B cell (primary cell): ENCODE results near the gene PRICKLE2. TPM values are rescaled to one million over a fixed set of nuclear protein-coding genes. Genes with fewer than 3 reads are reported as not detected.

Experiments used
- ATAC-seq: fragments of 200-7000 bp; cut with Tn5 transposase; one replicate; pipeline ENCODE4 v1.10.0; 2021; ENCODE audit warnings: low read depth, mild to moderate bottlenecking, moderate number of reproducible peaks, moderate library complexity
- CTCF ChIA-PET: fragments of 350-600 bp; sonication (Branson Sonifier 250); formaldehyde crosslinking; loops from one replicate; lab custom pipeline; 2021; ENCODE audit warnings: antibody characterized with exemption, inconsistent platforms; lab: Charles Lee
- POLR2A ChIA-PET: fragments of 350-600 bp; sonication (Branson Sonifier 250); formaldehyde crosslinking; loops from one replicate; lab custom pipeline; 2021; ENCODE audit warnings: antibody characterized with exemption; lab: Charles Lee
- DNase-seq: peaks from one replicate; pipeline ENCODE4 v3.0.0; 2013
- H2AFZ ChIP-seq: 2 replicates; pipeline ENCODE4 v1.6.1; 2012; ENCODE audit warnings: mild to moderate bottlenecking, low read depth, low read length; ENCODE audit not compliant: insufficient read depth, poor library complexity, severe bottlenecking
- H3K27ac ChIP-seq, 2 donors: 1 replicate in 1 of 2; 2 replicates in 1 of 2; pipeline ENCODE4 v1.5.1; 2012 to 2013; ENCODE audit warnings: low read length in 2 of 2, mild to moderate bottlenecking in 2 of 2, moderate library complexity in 1 of 2
- H3K27me3 ChIP-seq, 4 experiments: fragments of 200-600 bp in 1 of 4; sonication (generic) in 1 of 4; replicated peaks in 1 of 4; 1 replicate in 2 of 4; 2 replicates in 2 of 4; pipeline versions ENCODE4 v1.6.1 to v1.7.0; 2013 to 2016; ENCODE audit warnings: low read length in 3 of 4, mild to moderate bottlenecking in 2 of 4, mixed read lengths in 1 of 4, moderate library complexity in 1 of 4; ENCODE audit not compliant: insufficient read depth in 4 of 4, control insufficient read depth in 3 of 4; ENCODE audit errors: control extremely low read depth in 1 of 4
- H3K36me3 ChIP-seq, 2 experiments: replicated peaks in 1 of 2; 1 replicate in 1 of 2; 2 replicates in 1 of 2; pipeline versions ENCODE4 v1.6.1 to v1.7.1; 2013; ENCODE audit warnings: low read length in 1 of 2; ENCODE audit not compliant: insufficient read depth in 2 of 2, control insufficient read depth in 1 of 2; ENCODE audit errors: control extremely low read depth in 1 of 2, extremely low read depth in 1 of 2
- H3K4me1 ChIP-seq, 2 donors: fragments of 200-600 bp in 1 of 2; sonication (generic) in 1 of 2; 1 replicate in 1 of 2; 2 replicates in 1 of 2; pipeline versions ENCODE4 v1.5.1 to v1.6.1; 2013 to 2017; ENCODE audit warnings: low read length in 2 of 2; ENCODE audit not compliant: control insufficient read depth in 2 of 2, insufficient read depth in 2 of 2
- H3K4me2 ChIP-seq: replicated peaks from 2 replicates; pipeline ENCODE3; 2012; ENCODE audit warnings: mild to moderate bottlenecking, low read depth, low read length; ENCODE audit not compliant: poor library complexity, severe bottlenecking
- H3K4me3 ChIP-seq, 5 experiments: fragments of 200-600 bp in 1 of 5; sonication (generic) in 1 of 5; 1 replicate in 3 of 5; 2 replicates in 2 of 5; pipeline versions ENCODE4 v1.5.1 to v1.7.0; 2011 to 2016; ENCODE audit warnings: low read length in 4 of 5, mild to moderate bottlenecking in 4 of 5, low read depth in 2 of 5, control low read depth in 1 of 5, moderate library complexity in 1 of 5; ENCODE audit not compliant: insufficient read depth in 1 of 5; ENCODE audit errors: control extremely low read depth in 1 of 5, extremely low read depth in 1 of 5
- H3K79me2 ChIP-seq: fragments of 200-600 bp; sonication (generic); one replicate; pipeline ENCODE4 v1.6.0; 2016; ENCODE audit warnings: low read length; ENCODE audit not compliant: control insufficient read depth, insufficient read depth
- H3K9ac ChIP-seq: fragments of 200-600 bp; sonication (generic); 2 replicates; pipeline ENCODE4 v1.6.1; 2017; ENCODE audit warnings: mild to moderate bottlenecking, low read length, moderate library complexity
- H3K9me3 ChIP-seq, 3 donors: one replicate each; pipeline versions ENCODE4 v1.6.1 to v1.7.1; 2013; ENCODE audit warnings: low read length in 2 of 3; ENCODE audit not compliant: control insufficient read depth in 2 of 3, insufficient read depth in 1 of 3; ENCODE audit errors: control extremely low read depth in 1 of 3
- H4K20me1 ChIP-seq: 2 replicates; pipeline ENCODE4 v1.6.0; 2012; ENCODE audit warnings: mild to moderate bottlenecking, low read length; ENCODE audit not compliant: insufficient read depth, control insufficient read depth, poor library complexity, severe bottlenecking
- H3K27ac Mint-ChIP-seq: one replicate; pipeline ENCODE4 v1.8.0; 2021; ENCODE audit warnings: mixed read lengths
- H3K27me3 Mint-ChIP-seq: one replicate; pipeline ENCODE4 v1.8.0; 2021; ENCODE audit warnings: mixed read lengths
- H3K4me1 Mint-ChIP-seq: one replicate; pipeline ENCODE4 v1.8.0; 2021; ENCODE audit warnings: mixed read lengths
- H3K4me3 Mint-ChIP-seq: one replicate; pipeline ENCODE4 v1.8.0; 2021; ENCODE audit warnings: mixed read lengths
- H3K9me3 Mint-ChIP-seq: one replicate; pipeline ENCODE4 v1.8.0; 2022; ENCODE audit warnings: mixed read lengths; ENCODE audit not compliant: insufficient read depth
- CTCF ChIP-seq: fragments of 200-600 bp; IDR thresholded peaks from one replicate; pipeline ENCODE4 v1.8.0; 2022; ENCODE audit warnings: antibody characterized with exemption, mild to moderate bottlenecking
- EZH2 ChIP-seq: IDR thresholded peaks from 2 replicates; pipeline ENCODE4 v1.6.1; 2012; ENCODE audit warnings: borderline replicate concordance, low read depth, mild to moderate bottlenecking, moderate library complexity, low read length; ENCODE audit not compliant: insufficient read depth, poor library complexity, severe bottlenecking
- WGBS: methylation state at CpG from one replicate; pipeline ENCODE4 v1.1.5; 2013; ENCODE audit warnings: missing lambda C conversion rate; ENCODE audit not compliant: insufficient coverage; 5-methylcytosine and 5-hydroxymethylcytosine counted together
- intact Hi-C: fragments of 100-400 bp; cut with micrococcal nuclease; formaldehyde crosslinking; loops from one replicate; pipeline ENCODE4 v1.10.0; 2022
- polyA plus RNA-seq: library from polyadenylated mRNA; depleted of rRNA; stranded (reverse); fragments of >200 nt; gene quantifications from 2 replicates; pipeline ENCODE4 v1.2.3, GENCODE V29; 2012
- total RNA-seq, 2 donors: library from RNA; stranded (reverse); fragments of 120-200 nt in 1 of 2; gene quantifications; 1 replicate in 1 of 2; 2 replicates in 1 of 2; pipeline versions ENCODE4 v1.2.3 to v1.2.4, GENCODE V29; 2013 to 2022

The PRICKLE2 gene
- total and polyA plus RNA-seq, 2 donors (not counting 1 experiment from before 2014, with no cell fraction given), result 0.30 to 1.4 TPM

- CTCF ChIA-PET, result no interaction called here
- no peaks in the 10 kb centered on the region for H3K79me2 ChIP-seq
- H3K4me3 ChIP-seq, result no peak overlapping the region
- H3K4me2 ChIP-seq, result no peak overlapping the region
- intact Hi-C loops, result no loop called here
- peaks cover 3% of the 10 kb centered on the region for H3K4me1 Mint-ChIP-seq
- H3K9ac ChIP-seq, result no peak overlapping the region
- no peak overlapping the region for H3K27ac Mint-ChIP-seq
- no peak overlapping the region for H3K4me3 Mint-ChIP-seq
- DNase-seq (no peak), ATAC-seq (no peak)
- H3K4me1 ChIP-seq, result no peaks in the 10 kb centered on the region
- no peaks in the 10 kb centered on the region for H3K27me3 Mint-ChIP-seq
- no peaks in the 10 kb centered on the region for H3K9me3 ChIP-seq
- POLR2A ChIA-PET, result no interaction called here
- peaks cover 0 to under 1% (median 0%) of the 10 kb centered on the region in 4 experiments for H3K27me3 ChIP-seq
- H3K9me3 Mint-ChIP-seq, result no peaks in the 10 kb centered on the region
- H3K36me3 ChIP-seq, result no peaks in the 10 kb centered on the region
- WGBS, result 64% methylated on average over 6 of the region's 12 CpGs
- no peak overlapping the region for H2AFZ ChIP-seq
- no peak for TF ChIP-seq CTCF
- no peak for TF ChIP-seq EZH2
- no peak overlapping the region for H3K27ac ChIP-seq
- H4K20me1 ChIP-seq, result no peaks in the 10 kb centered on the region
Measured at GRCh38 chr3:64209866-64210621, 15.2 kb downstream of the PRICKLE2 start.

GRCh38 chr3:64207289-64208080 is 17.8 kb downstream of the PRICKLE2 start:
- ChIA-PET POLR2A (no interaction called here), CTCF (no interaction called here)
- WGBS, result 97% methylated on average over 9 of the region's 14 CpGs
- ATAC-seq, result no peak
- no peak overlapping the region for H3K27ac ChIP-seq
- intact Hi-C loops, result no loop called here
- H2AFZ ChIP-seq, result no peak overlapping the region
- peaks cover 3% of the 10 kb centered on the region for H3K27me3 Mint-ChIP-seq
- H3K9me3 ChIP-seq, result no peaks in the 10 kb centered on the region
- H3K4me3 ChIP-seq, result no peak overlapping the region
- H3K4me1 Mint-ChIP-seq, result no peaks in the 10 kb centered on the region
- no peak for DNase-seq
- no peak overlapping the region for H3K9ac ChIP-seq
- no peaks in the 10 kb centered on the region for H3K27me3 ChIP-seq
- no peak for TF ChIP-seq EZH2
- TF ChIP-seq CTCF, result no peak
- H3K4me1 ChIP-seq, result no peaks in the 10 kb centered on the region
- H3K27ac Mint-ChIP-seq, result no peak overlapping the region
- no peak overlapping the region for H3K4me2 ChIP-seq
- no peak overlapping the region for H3K4me3 Mint-ChIP-seq
- no peaks in the 10 kb centered on the region for H3K36me3 ChIP-seq
- no peaks in the 10 kb centered on the region for H3K79me2 ChIP-seq
- H4K20me1 ChIP-seq, result no peaks in the 10 kb centered on the region
- H3K9me3 Mint-ChIP-seq, result no peaks in the 10 kb centered on the region
